HG02642 (cell line): ENCODE measurements around the gene XG.
"Not testable (repeated sequence)": the region's sequence is repeated elsewhere in the genome, so short reads cannot be mapped to it uniquely, and the experiment has no call there.

Experiments
- ATAC-seq: cut with Tn5 transposase; IDR thresholded peaks from one replicate; pipeline ENCODE4 v1.9.1; 2021; ENCODE audit warnings: mild to moderate bottlenecking; ENCODE audit not compliant: unreplicated experiment, poor library complexity

Gene XG

GRCh38 chrX:2732649-2733048 is 19.2 kb upstream of the XG start:
- ATAC-seq, result no peak

GRCh38 chrX:2733286-2733685 is 18.6 kb upstream of the XG start:
- ATAC-seq, result no peak

- ATAC-seq, result no peak
Measured at GRCh38 chrX:2735270-2735669, 16.6 kb upstream of the XG start.

GRCh38 chrX:2740672-2741071 is 11.2 kb upstream of the XG start:
- ATAC-seq, result no peak

GRCh38 chrX:2741386-2741785 is 10.5 kb upstream of the XG start:
- no peak for ATAC-seq

- not testable (repeated sequence) for ATAC-seq
Measured at GRCh38 chrX:2746250-2746649, 5.6 kb upstream of the XG start.

- ATAC-seq, result no peak
Measured at GRCh38 chrX:2748171-2748814, 3.5 kb upstream of the XG start.

GRCh38 chrX:2748815-2749188 is 3.0 kb upstream of the XG start:
- no peak for ATAC-seq

- ATAC-seq, result no peak
Measured at GRCh38 chrX:2751291-2751690, 549 bp upstream of the XG start.

GRCh38 chrX:2752441-2752840 is 601 bp downstream of the XG start:
- ATAC-seq, result not testable (repeated sequence)

GRCh38 chrX:2755163-2755715 is 3.4 kb downstream of the XG start:
- ATAC-seq, result not testable (repeated sequence)

- no peak for ATAC-seq
Measured at GRCh38 chrX:2756548-2756947, 4.7 kb downstream of the XG start.

GRCh38 chrX:2761246-2761645 is 9.4 kb downstream of the XG start:
- no peak for ATAC-seq

GRCh38 chrX:2762671-2763070 is 10.8 kb downstream of the XG start:
- ATAC-seq, result not testable (repeated sequence)

- ATAC-seq, result not testable (repeated sequence)
Measured at GRCh38 chrX:2764766-2765548, 13.1 kb downstream of the XG start.

- ATAC-seq, result no peak
Measured at GRCh38 chrX:2765549-2765830, 13.7 kb downstream of the XG start.

GRCh38 chrX:2766906-2767305 is 15.1 kb downstream of the XG start:
- ATAC-seq, result no peak

- ATAC-seq, result no peak
Measured at GRCh38 chrX:2767631-2768455, 16.0 kb downstream of the XG start.

- ATAC-seq, result no peak
Measured at GRCh38 chrX:2769615-2770014, 17.8 kb downstream of the XG start.

- not testable (repeated sequence) for ATAC-seq
Measured at GRCh38 chrX:2773166-2774055, 21.6 kb downstream of the XG start.
